T-helper 2 cell treated with Interferon-gamma antibody and Interleukin-4, amounts not matched to agents 100 ng/mL and 5 ng/mL, for 36 hours (primary cell): Measurements from ENCODE around the gene TOX2. TPM values are rescaled to one million over a fixed set of nuclear protein-coding genes. Genes with fewer than 3 reads are reported as not detected.

Experiments
- intact Hi-C: fragments of 100-400 bp; cut with micrococcal nuclease; formaldehyde crosslinking; loops from one replicate; pipeline ENCODE4 v1.15.1; 2023
- total RNA-seq: library from RNA; stranded (reverse); gene quantifications from 2 replicates; pipeline ENCODE4 v1.2.3, GENCODE V29; 2022

TOX2 gene
- total RNA-seq, 1 donor from 2014 or later, result 6.5 TPM

DNA sequence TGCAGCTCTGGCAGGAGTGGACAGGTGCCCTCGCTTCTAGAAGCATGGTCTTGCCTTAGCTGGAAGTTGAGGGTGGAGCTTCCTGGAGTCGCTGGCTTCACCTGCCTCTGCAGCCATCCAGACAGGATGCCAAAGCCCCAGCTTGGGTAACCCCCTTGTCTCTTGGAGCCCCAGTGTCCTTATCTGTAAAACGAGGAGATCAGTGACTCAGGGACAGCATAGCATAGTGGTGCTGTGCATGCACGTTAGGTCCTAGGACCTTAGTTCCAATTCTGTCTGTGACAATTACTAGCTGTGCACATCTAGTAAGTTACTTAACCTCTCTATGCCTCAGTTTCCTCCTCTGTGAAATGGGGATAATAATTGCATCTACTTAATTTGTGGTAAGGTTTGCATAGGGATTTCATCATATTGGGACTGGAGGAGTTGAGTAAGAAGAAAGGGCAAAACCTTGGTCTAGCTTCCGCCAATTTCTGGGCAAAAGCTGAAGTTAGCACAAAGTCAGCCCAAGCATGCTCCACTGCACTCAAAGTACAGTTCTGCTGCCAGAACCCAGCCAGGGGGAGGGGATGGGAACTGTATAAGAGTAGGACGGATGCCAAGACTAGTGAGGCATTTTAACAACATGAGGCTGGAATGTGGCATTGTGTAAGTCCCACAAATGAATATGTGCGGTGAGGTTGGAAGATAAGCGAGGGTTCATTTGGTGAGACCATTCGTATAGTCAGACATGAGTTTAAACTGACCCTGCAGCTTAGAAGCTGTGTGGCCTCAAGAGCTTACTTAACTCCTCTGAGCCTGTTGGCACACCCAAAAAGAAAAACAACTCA lies 24.5 kb downstream of the TOX2 start:
- intact Hi-C loops, result no loop called here

GRCh38 chr20:43939762-43940121 lies 25.1 kb downstream of the TOX2 start:
- intact Hi-C loops, result loop anchor here (5.0 kb wide), 1 partner anchor 128 kb away; no protein-coding TSS in a partner anchor

- intact Hi-C loops, result loop anchor here (5.0 kb wide), 1 partner anchor 127 kb away; no protein-coding TSS in a partner anchor
Measured at GRCh38 chr20:43940518-43941225, 26.0 kb downstream of the TOX2 start.

- intact Hi-C loops, result loop anchor here (1.0 to 5.0 kb wide), 4 partner anchors 9 to 126 kb away; no protein-coding TSS in a partner anchor
Measured at GRCh38 chr20:43941476-43942200, 27.0 kb downstream of the TOX2 start.

- intact Hi-C loops, result loop anchor here (1.0 to 5.0 kb wide), 4 partner anchors 8 to 125 kb away; no protein-coding TSS in a partner anchor
Measured at GRCh38 chr20:43942201-43942590, 27.5 kb downstream of the TOX2 start.

- intact Hi-C loops, result loop anchor here (1.0 to 5.0 kb wide), 4 partner anchors 8 to 125 kb away; no protein-coding TSS in a partner anchor
Measured at GRCh38 chr20:43942667-43943285, 28.1 kb downstream of the TOX2 start.

DNA sequence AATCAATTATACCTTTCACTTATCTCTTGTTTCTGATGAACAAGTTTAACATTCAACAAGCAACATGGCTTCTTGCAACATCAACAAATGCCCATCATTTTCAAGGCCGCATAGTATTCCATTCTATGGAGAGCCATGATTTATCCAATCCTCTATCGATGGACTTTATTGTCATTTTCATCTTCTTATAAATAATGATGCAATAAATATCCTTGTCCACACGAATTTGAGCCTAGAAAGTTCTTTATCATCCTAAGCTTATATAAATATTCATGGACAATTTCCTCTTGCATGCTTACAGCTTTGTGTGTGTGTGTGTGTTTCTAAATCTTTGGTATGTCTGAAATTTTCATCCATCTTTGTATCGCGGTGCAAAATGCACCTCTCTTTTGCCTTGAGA lies 29.1 kb downstream of the TOX2 start:
- intact Hi-C loops, result loop anchor here (2.0 to 5.0 kb wide), 3 partner anchors 17 to 124 kb away; no protein-coding TSS in a partner anchor

DNA sequence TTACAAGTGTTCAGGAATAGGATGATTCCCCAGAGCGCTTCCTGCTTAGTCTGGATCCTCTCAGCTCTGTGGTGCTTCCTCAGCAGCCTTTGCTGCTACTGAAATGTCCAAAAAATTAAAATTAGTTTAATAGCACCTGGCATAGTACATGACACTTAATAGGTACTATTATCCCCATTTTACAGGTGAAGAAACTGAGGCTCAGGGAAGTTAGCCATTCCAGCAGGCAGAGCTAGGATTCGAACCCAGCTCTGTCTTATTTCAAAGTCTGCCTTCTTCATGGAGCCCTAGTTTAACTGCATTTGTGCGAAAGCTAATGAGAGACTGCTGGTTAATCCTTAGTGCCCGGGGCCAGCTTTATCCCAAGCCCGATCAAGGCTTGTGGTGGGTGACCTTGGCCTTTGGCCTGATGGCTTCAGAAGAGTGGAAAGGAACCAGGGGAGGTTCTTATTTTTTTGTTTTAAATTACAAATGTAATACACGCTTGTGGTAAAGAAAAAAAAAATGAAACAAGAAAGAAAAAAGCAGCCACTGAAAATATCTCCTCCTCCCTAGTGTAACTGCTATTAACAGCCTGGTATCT lies 30.1 kb downstream of the TOX2 start:
- intact Hi-C loops, result loop anchor here (5.0 kb wide), 1 partner anchor 123 kb away; no protein-coding TSS in a partner anchor

DNA sequence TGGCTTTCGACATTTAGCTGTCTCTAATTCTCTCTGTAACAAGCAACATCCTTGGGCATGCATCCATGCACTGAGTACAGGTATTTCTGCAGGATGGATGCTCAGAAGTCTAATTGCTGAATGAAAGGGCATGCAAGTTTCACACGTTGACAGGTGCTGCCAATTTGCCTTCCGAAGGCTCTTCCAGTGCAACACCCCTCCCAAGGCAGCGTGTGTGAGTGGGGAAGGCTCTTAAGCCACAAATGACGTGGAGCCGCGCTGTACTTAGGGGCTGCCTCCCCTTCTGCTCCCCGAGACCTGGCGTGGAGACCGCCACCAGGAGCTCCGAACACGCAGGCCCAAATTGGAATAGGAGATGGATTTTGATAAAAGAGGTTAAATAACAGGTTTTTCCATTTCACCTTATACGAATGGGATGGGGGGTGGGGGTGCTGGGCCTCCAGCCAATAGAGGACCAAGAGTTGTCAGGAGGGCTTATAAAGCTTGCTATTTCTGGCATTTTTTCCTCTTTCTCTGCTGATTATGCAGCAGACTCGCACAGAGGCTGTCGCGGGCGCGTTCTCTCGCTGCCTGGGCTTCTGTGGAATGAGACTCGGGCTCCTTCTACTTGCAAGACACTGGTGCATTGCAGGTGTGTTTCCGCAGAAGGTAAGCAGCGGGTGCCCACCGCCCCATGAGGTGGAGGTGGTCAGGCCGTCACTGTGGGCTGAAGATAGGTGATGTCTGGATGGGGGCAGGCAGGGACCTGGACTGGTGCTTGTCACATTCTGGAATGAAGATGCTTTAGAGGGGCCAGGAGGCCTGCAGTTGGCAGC lies 30.9 kb downstream of the TOX2 start:
- intact Hi-C loops, result no loop called here

GRCh38 chr20:43946206-43946491 lies 31.5 kb downstream of the TOX2 start:
- intact Hi-C loops, result no loop called here

DNA sequence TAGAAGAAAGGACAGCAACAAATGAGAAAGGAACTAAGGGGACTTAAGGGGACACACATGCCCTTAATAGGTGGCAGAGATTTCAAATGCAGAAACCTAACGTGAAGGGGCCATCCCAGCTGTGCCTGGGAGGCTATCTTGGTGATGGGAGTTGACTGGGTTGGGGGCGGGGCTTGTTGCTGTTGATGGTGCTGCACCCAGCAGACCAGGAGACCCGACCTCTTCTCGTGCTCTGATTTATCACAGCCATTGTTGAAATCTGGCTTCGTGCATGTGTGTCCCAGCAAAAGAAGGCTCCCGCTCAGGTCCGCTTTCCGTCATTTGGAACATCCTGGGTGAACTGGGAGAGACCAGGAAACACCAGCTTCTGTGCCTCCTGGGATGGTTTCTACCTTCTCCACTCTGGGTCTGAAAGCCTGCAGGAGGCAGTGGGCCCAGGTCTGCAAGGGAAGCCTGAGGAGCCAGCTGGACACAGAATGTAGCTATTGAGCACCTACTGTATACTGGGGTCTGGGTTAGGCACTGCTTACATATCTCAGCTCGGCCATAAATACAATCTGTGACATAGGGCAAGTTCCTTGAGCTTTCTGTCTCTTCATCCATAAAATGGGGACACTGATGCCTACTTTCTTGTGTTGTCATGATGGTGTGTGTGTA lies 32.1 kb downstream of the TOX2 start:
- intact Hi-C loops, result no loop called here

DNA sequence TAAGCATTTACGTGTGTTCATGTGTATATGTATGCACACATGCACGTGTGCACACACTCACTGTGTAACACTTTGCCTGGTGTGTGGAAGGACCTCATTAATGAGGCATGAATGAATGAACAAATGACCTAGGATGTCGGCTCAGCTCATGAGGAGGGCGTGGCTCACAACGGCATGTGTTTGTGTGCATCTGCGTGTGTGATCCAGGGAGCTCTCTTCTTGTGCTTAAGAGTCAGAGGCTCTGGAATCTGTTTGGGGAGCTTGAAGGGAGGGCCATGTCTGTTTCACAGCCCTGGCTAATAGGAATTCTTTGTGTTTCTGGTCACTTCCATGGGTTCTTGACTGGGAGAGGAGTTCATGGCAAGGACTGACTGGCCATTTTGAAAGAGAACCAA lies 32.7 kb downstream of the TOX2 start:
- intact Hi-C loops, result no loop called here

DNA sequence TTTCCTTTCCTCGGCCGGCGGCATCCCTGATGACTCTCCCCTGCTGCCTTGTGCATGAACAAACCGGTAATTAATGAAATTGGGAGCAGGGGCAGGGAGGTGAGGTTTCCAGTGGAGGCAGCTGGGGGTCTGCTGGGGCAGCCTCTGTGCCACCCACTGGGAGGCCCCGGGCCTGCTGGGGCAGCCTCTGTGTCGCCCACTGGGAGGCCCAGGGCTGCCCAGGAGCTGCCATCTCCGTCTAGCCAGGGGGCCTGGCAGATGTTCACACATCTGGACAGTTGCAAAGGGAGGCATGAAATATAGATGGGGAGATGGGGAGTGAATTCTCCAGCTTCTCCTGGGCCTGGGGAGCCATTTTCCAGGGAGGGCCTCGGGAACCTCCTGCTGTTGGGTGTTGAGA lies 33.8 kb downstream of the TOX2 start:
- intact Hi-C loops, result no loop called here

DNA sequence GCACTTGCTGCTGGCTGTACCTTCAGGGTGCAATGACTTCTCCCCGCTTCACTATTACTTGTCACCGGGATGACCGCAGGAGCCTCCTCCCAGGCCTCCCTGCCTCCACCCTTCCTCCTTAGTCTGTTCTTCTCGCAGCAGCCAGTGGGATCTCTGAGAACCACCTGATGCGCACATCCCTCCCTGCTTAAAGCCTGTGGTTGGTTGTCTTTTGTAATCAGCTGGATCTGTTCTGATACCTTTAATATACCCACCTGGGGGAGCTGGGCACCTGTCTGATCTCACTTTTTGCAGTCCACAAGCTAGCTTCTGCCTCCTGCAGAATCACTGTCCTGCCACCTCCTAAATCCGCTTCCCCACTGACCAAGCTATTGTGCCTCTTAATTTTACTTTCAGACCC lies 34.6 kb downstream of the TOX2 start:
- intact Hi-C loops, result no loop called here

DNA sequence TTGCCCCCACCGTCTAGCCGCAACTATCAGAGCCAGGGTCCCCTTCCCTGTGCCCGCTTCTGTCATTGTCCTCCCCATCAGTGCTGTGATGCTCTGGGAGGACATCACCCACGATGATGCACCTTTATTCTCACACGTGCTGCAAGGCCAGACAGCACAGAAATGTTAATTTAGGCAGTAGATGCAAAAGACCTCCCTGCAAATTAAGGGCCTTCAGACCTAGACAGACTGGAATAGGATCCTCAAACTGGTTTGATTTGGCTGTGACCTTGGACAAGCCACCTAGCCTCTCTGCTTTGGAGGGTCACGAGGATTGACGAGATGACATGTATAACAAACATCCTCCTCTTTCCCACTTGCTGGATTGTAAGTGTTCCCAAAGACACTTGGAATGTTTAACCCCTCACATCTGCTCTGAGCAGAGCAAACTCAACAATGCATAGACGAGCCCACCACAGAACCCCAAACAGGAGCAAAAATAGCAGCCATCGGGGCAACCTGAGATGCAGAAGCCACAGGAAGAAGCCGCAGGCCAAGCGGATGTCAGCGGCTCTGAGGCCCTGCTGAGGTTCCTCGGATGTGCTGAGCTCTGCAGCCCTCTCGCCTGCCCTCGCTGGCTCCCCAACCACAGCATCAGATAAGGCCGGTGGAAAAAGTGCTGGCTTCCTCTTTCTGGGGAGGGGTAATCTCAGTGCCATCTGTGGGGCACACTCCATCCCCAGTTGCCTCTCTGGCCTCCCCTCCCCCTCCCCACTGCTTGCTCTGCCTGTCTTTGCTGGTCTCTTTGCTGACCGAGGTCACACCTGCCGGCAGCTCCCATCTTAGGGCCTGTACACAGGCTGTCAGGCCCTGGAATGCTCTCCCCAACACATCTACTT lies 35.3 kb downstream of the TOX2 start:
- intact Hi-C loops, result loop anchor here (1.0 to 2.0 kb wide), 4 partner anchors 8 to 491 kb away; partner anchors contain the start of gene TOX2

DNA sequence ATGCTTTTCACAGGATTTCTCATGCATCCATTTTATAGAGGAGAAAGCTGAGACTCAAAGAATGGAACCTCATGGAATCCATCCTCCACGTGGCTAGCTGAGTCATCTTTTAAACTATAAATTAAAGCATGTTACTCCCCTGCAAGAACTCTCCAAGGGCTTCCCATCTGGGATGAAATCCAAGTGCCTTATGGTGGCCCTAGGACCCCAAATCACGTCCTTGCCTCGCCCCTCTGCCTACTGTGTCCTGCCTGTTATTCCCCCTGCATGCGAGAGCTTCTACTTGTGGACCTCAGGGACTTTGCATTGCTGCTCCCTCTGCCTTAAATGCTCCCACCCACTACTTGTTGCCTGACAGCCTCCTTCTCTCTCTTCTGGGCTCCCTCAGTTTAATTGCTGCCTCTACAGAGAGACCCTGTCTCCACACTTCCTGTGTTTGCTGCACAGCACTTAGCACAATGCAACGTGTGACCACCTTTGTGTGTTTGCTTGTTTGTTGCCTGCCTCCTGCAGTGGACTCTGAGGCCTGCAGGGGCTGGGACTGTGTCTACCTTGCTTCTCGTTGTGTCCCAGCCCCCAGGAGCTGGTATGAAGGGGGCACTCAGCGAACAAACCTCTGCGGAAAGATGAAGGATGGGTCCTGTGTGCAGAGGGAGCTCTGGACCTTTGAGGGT lies 39.4 kb downstream of the TOX2 start:
- intact Hi-C loops, result loop anchor here (2.0 kb wide), 1 partner anchor 203 kb away; no protein-coding TSS in a partner anchor

GRCh38 chr20:43954704-43955061 lies 40.0 kb downstream of the TOX2 start:
- intact Hi-C loops, result loop anchor here (2.0 kb wide), 1 partner anchor 204 kb away; no protein-coding TSS in a partner anchor
